GM23248 (cell line): ENCODE data around the gene ERC2.

ENCODE experiments used
- EZH2 ChIP-seq: fragments of 200-600 bp; sonication (generic); IDR thresholded peaks from 2 replicates; pipeline ENCODE4 v1.6.1; 2018; ENCODE audit warnings: antibody characterized with exemption, mild to moderate bottlenecking; ENCODE audit not compliant: insufficient read depth, poor library complexity, severe bottlenecking
- EZH2phosphoT487 ChIP-seq: fragments of 200-600 bp; sonication (generic); IDR thresholded peaks from 2 replicates; pipeline ENCODE4 v1.6.1; 2018; ENCODE audit warnings: antibody characterized with exemption, moderate library complexity, mild to moderate bottlenecking, low read depth; ENCODE audit not compliant: insufficient read depth

DNA sequence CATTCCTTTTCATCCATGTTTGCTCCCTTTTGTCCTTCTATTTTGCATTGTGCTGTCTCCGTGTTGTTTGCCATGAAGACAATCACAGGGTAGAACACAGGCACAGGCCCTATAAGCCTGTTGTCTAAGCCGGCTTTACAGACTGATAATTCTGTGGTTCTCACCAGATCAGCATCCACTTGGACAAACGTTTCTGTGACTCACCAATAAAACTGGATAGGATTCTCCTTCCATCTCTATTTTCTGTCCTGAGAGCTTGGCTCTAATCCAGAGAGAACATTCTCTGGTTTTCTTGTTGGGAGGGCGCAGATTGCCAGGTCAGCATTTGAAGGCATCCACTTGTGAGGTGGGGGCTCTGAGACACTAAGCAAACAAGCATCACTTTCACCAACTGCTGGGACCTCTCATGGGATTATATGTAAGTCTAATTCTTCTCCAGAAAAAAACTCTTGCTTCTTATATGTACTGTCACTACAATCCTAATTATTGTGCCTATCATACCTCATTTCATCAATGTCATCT is 101.6 kb downstream of the ERC2 start:
- no peak for TF ChIP-seq EZH2
- no peak for TF ChIP-seq EZH2phosphoT487
